Measurements from ENCODE around the gene SPOP.
"Not testable (repeated sequence)": the region's sequence is repeated elsewhere in the genome, so short reads cannot be mapped to it uniquely, and the experiment has no call there.

SPOP gene

DNA sequence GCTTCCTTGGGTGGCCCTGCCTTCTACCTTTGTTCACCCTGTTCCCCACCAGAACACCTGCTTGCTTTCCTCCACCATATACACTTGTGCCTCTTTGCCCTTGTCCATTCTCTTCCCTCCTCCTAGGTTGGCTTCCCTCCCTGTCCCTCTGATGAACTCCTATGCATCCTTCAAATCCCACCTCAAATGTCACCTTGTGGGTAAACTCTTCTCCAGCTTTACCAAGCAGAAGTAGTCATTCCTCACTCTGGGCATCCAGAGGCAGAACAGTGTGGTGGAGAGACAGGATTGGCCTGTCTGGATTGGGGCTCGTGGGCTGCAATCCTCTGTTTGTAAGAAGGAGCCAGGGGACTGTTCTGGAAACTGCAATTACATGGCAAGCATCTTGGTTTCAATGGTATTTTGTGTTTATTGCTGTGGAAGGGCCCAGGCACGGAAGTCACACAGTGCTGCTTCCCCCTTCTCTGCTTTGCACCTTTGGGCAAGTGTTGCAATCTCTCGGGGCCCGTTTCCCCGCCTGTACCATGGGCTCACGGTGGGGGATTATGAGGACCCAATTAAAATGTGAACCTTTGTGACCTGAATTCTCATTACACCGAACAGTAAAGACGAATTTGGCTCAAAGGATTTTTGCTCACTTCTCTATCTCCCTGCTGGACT lies 124.1 kb downstream of the SPOP start:
- peak overlapping the region; percentile 60 to 81 (median 70) for H3K27ac Mint-ChIP-seq
- no peaks in the 10 kb centered on the region for H3K9me3 Mint-ChIP-seq
- TF ChIP-seq, protein P1, sequence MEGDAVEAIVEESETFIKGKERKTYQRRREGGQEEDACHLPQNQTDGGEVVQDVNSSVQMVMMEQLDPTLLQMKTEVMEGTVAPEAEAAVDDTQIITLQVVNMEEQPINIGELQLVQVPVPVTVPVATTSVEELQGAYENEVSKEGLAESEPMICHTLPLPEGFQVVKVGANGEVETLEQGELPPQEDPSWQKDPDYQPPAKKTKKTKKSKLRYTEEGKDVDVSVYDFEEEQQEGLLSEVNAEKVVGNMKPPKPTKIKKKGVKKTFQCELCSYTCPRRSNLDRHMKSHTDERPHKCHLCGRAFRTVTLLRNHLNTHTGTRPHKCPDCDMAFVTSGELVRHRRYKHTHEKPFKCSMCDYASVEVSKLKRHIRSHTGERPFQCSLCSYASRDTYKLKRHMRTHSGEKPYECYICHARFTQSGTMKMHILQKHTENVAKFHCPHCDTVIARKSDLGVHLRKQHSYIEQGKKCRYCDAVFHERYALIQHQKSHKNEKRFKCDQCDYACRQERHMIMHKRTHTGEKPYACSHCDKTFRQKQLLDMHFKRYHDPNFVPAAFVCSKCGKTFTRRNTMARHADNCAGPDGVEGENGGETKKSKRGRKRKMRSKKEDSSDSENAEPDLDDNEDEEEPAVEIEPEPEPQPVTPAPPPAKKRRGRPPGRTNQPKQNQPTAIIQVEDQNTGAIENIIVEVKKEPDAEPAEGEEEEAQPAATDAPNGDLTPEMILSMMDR (IDR thresholded peaks at IDR 0.05; ENCODE audit: unreplicated experiment in 3 of 3), result no peak
- H3K4me1 Mint-ChIP-seq, result peaks cover 67% of the 10 kb centered on the region
- H3K36me3 Mint-ChIP-seq (ENCODE audit: low read depth), result no peaks in the 10 kb centered on the region
- peaks cover 14% of the 10 kb centered on the region for H3K27me3 Mint-ChIP-seq (ENCODE audit: low read depth)
- peak overlapping the region in 1 of 3 experiments; percentile 0 for H3K4me3 Mint-ChIP-seq

DNA sequence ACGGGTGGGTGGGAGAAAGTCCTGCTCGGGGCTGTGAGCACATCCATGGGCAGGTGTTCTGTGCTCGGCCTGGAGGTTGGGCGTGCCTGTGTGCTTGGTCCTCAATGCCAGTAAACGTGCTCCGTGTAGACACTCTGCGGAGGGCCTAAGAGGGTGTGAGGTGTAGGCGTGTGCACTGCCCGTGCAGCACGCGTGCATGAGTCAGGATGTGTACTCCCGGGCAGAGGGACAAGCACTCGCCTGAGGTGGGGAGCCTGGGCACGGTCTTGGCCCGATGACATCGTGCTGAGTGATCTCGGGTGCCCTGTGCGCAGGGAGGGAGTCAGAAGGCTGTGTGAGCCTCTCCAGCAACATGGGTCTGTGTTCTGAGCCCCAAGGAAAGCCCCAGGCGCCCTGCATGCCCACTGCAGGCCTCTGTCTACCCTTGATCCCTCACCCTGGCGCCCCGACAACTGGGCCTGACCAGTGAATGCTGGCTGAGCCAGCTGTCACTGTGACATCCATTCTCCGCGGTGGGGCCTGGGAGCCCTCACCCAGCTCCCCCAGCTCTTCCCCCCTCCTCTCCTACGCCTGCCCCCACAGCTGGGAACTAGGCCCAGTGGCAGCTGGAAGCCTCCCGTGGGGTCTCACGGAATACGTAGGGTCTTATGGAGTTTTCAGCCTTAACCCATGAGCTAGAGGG lies 125.7 kb downstream of the SPOP start:
- TF ChIP-seq, protein P1 (IDR thresholded peaks at IDR 0.05; ENCODE audit: unreplicated experiment in 3 of 3), result no peak
- H3K27ac Mint-ChIP-seq, result peak overlapping the region; percentile 49 to 81 (median 60)

DNA sequence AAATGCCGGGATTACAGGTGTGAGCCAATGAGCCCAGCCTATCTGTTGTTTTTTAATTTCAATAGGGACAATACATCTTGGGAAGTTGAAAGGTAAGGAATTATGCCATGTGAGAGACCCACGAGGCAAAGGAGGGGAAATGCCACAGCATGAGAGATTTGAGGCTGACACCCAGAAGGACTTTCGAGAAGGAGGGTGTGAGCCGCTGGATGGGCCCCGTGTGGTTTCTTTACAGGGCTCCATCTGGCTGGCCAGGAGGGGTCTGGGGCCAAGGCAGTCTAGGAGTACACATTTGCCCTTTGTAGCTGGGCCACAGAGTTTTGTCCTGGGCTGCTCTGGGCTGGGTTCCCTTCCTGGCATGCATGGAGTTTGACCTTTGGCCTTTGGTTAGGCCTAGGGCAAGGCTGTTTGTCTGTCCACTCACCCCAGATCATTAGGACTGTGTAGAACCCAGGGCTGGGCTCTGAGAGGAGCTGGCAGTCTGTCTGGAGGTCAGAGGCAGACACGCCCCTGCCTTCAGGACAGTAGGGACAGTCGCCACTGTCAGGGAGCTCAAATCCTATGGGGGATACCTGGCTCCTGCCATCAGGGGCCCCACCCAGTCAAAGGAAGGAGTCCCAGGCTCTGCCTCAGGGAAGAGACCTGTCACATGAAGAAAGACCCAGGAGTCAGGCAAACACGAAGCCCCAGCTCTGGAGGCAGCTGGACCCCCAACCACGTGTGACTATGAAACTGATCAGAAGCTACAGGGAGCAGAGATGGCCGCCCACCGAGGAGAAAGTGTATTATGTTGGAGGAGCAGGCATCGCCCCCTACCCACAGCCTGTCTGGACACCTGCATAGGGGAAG lies 126.5 kb downstream of the SPOP start:
- Mint-ChIP-seq H3K27ac (peak overlapping the region; percentile 49 to 81 (median 60)), H3K27me3 (ENCODE audit: low read depth) (peaks cover 8% of the 10 kb centered on the region), H3K4me1 (peaks cover 80% of the 10 kb centered on the region), H3K36me3 (ENCODE audit: low read depth) (no peaks in the 10 kb centered on the region), H3K4me3 (no peak overlapping the region), H3K9me3 (no peaks in the 10 kb centered on the region)
- TF ChIP-seq, protein P1 (IDR thresholded peaks at IDR 0.05; ENCODE audit: unreplicated experiment in 3 of 3), result no peak

More for the DNA sequence above, 125.7 kb downstream of the SPOP start:
- no peaks in the 10 kb centered on the region for H3K9me3 Mint-ChIP-seq
- H3K36me3 Mint-ChIP-seq (ENCODE audit: low read depth), result no peaks in the 10 kb centered on the region
- peaks cover 9% of the 10 kb centered on the region for H3K27me3 Mint-ChIP-seq (ENCODE audit: low read depth)
- H3K4me3 Mint-ChIP-seq, result no peak overlapping the region
- peaks cover 78% of the 10 kb centered on the region for H3K4me1 Mint-ChIP-seq

DNA sequence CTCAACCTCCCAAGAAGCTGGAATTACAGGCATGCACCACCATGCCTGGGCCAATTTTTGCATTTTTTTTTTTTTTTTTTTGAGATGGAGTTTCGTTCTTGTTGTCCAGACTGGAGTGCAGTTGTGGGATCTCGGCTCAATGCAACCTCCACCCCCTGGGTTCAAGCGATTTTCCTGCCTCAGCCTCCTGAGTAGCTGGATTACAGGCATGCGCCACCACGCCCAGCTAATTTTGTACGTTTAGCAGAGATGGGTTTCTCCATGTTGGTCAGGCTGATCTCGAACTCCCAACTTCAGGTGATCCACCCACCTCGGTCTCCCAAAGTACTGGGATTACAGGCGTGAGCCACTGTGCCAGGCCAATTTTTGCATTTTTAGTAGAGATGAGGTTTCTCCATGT lies 127.1 kb downstream of the SPOP start:
- H3K27me3 Mint-ChIP-seq (ENCODE audit: low read depth); H3K4me3 Mint-ChIP-seq; H3K9me3 Mint-ChIP-seq; H3K36me3 Mint-ChIP-seq (ENCODE audit: low read depth): not testable (repeated sequence)
- Mint-ChIP-seq H3K27ac (peak overlapping the region in 2 of 3 experiments; percentile 33 to 60), H3K4me1 (peaks cover 78% of the 10 kb centered on the region)

DNA sequence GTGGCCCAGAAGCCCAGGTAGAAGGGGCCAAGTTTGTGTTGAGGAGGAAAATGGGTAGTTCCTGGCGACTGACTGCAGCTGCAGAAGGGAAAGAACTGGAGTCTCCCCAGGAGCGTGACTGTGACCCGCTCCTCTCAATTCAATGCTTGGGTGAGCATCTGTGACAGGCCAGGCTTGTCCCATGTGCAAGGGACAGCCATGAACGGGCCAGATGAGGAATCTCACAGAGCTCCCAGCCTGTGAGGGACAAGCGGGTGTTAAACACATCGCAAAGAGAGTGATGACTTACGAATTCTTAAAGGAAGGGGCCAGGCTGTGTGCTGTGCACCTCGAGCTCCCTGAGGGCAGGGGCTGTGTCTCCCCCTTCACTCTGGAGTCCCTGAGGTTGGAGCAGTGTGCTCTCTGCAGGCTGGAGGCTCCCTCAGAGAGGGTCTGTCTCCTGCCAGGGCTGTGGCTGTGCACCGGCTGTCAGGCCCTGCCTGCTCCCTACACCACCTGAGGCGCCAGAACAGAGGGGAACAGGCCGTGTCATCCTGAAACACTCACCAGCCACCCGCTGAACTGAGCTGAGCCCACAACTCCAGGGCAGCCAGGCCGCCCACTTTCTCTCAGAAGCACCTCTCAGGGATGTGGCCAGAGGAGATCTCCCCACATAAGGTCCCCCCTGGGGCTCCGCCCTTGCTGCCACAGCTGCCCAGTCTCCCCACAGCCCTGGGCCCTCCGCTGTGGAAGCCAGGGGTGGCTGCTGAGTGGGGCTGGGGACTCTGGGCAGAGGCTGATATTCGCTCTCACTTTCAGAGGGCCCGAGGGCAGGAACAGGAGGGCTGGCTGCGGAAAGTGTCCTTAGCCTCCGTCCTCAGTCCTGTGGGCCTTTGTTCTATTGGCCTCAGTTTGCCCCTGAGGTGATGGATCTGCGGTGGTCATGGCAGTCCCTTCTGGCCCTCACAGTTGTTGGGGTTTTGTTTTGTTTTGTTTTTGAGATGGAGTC lies 127.9 kb downstream of the SPOP start:
- Mint-ChIP-seq H3K36me3 (ENCODE audit: low read depth) (no peaks in the 10 kb centered on the region), H3K9me3 (no peaks in the 10 kb centered on the region), H3K27me3 (ENCODE audit: low read depth) (peaks cover 8% of the 10 kb centered on the region), H3K4me1 (peaks cover 76% of the 10 kb centered on the region), H3K27ac (peak overlapping the region; percentile 69 to 90 (median 79)), H3K4me3 (peak overlapping the region in 1 of 3 experiments; percentile 7)
- TF ChIP-seq, protein P1 (IDR thresholded peaks at IDR 0.05; ENCODE audit: unreplicated experiment in 3 of 3), result no peak

Data from nephron (organoid).